GM23338 (cell line): ENCODE measurements around the gene HTR4. TPM values are rescaled to one million over a fixed set of nuclear protein-coding genes. Genes with fewer than 3 reads are reported as not detected.
"Not testable (repeated sequence)": the region's sequence is repeated elsewhere in the genome, so short reads cannot be mapped to it uniquely, and the experiment has no call there.

Source experiments
- ATAC-seq: fragments of 200-7000 bp; cut with Tn5 transposase; 3 replicates; pipeline ENCODE4 v1.9.1; 2020
- DNase-seq: peaks from one replicate; pipeline ENCODE4 v3.0.0-alpha.2; 2015; ENCODE audit warnings: low spot score
- H2AFZ ChIP-seq: fragments of 200-600 bp; sonication (generic); 2 replicates; pipeline ENCODE4 v1.8.0; 2016; ENCODE audit warnings: antibody characterized with exemption, mild to moderate bottlenecking, moderate library complexity
- H3F3A ChIP-seq: fragments of 200-600 bp; sonication (generic); replicated peaks from 2 replicates; pipeline ENCODE4 v1.8.0; 2017; ENCODE audit warnings: antibody characterized with exemption, mixed run types, low read depth
- H3K27ac ChIP-seq: fragments of 200-600 bp; sonication (generic); 2 replicates; pipeline ENCODE4 v1.6.1; 2016; ENCODE audit warnings: low read depth
- H3K27me3 ChIP-seq: fragments of 200-600 bp; sonication (generic); 2 replicates; pipeline ENCODE4 v1.8.0; 2016; ENCODE audit warnings: mild to moderate bottlenecking, mixed run types, moderate library complexity; ENCODE audit not compliant: insufficient read depth
- H3K36me3 ChIP-seq: fragments of 200-600 bp; sonication (generic); 2 replicates; pipeline ENCODE4 v1.8.0; 2016; ENCODE audit warnings: mild to moderate bottlenecking; ENCODE audit not compliant: insufficient read depth
- H3K4me1 ChIP-seq: fragments of 200-600 bp; sonication (generic); 2 replicates; pipeline ENCODE4 v1.8.0; 2016; ENCODE audit warnings: mild to moderate bottlenecking, moderate library complexity; ENCODE audit not compliant: insufficient read depth
- H3K4me2 ChIP-seq: fragments of 200-600 bp; sonication (generic); 2 replicates; pipeline ENCODE4 v1.7.1; 2017; ENCODE audit warnings: mixed run types
- H3K4me3 ChIP-seq: fragments of 200-600 bp; sonication (generic); 2 replicates; pipeline ENCODE4 v1.6.1; 2016; ENCODE audit warnings: mixed run types
- H3K79me2 ChIP-seq: fragments of 200-600 bp; sonication (generic); replicated peaks from 2 replicates; pipeline ENCODE4 v1.8.0; 2017; ENCODE audit warnings: mild to moderate bottlenecking; ENCODE audit not compliant: insufficient read depth
- H3K9me2 ChIP-seq: fragments of 200-600 bp; sonication (generic); 2 replicates; pipeline ENCODE4 v1.8.0; 2017; ENCODE audit not compliant: insufficient read depth
- H4K20me1 ChIP-seq: fragments of 200-600 bp; sonication (generic); replicated peaks from 2 replicates; pipeline ENCODE4 v1.8.0; 2017; ENCODE audit warnings: mild to moderate bottlenecking; ENCODE audit not compliant: insufficient read depth
- H3K27ac Mint-ChIP-seq: 2 replicates; pipeline ENCODE4 v1.8.0; 2020; ENCODE audit warnings: inconsistent platforms, mild to moderate bottlenecking, moderate library complexity, mixed read lengths
- H3K27me3 Mint-ChIP-seq: 3 replicates; pipeline ENCODE4 v1.8.0; 2022; ENCODE audit warnings: low read depth, mild to moderate bottlenecking, moderate library complexity, mixed read lengths, inconsistent platforms; ENCODE audit not compliant: insufficient read depth, poor library complexity
- H3K36me3 Mint-ChIP-seq: 3 replicates; pipeline ENCODE4 v1.8.0; 2021; ENCODE audit warnings: low read depth, mild to moderate bottlenecking, inconsistent platforms, moderate library complexity, mixed read lengths
- H3K4me1 Mint-ChIP-seq: 3 replicates; pipeline ENCODE4 v1.8.0; 2020; ENCODE audit warnings: mild to moderate bottlenecking, inconsistent platforms, mixed read lengths
- H3K4me3 Mint-ChIP-seq: 3 replicates; pipeline ENCODE4 v1.8.0; 2021; ENCODE audit warnings: moderate library complexity, mild to moderate bottlenecking, inconsistent platforms, mixed read lengths
- H3K9me3 Mint-ChIP-seq: 3 replicates; pipeline ENCODE4 v1.8.0; 2020; ENCODE audit warnings: moderate library complexity, mild to moderate bottlenecking, inconsistent platforms, mixed read lengths
- CREB1 ChIP-seq: fragments of 250-450 bp; sonication (Bioruptor Pico); IDR thresholded peaks from 2 replicates; pipeline ENCODE4 v1.5.0; 2020; ENCODE audit warnings: low read depth, mild to moderate bottlenecking, moderate library complexity
- CTCF ChIP-seq, 2 experiments: fragments of 200-600 bp in 1 of 2; sonication (generic) in 1 of 2; conservative IDR thresholded peaks; 2 replicates each; pipeline versions ENCODE4 v1.5.1 to v1.6.1; 2016 to 2017; ENCODE audit warnings: antibody characterized with exemption in 2 of 2, low read depth in 2 of 2, mild to moderate bottlenecking in 2 of 2, moderate library complexity in 1 of 2
- ETS1 ChIP-seq: IDR thresholded peaks from 2 replicates; pipeline ENCODE4 v1.6.1; 2016; ENCODE audit warnings: antibody characterized with exemption
- JUNB ChIP-seq: IDR thresholded peaks from one replicate; pipeline ENCODE4 v1.6.1; 2016; ENCODE audit warnings: antibody characterized with exemption; ENCODE audit not compliant: unreplicated experiment
- REST ChIP-seq: IDR thresholded peaks from one replicate; pipeline ENCODE4 v1.6.1; 2018; ENCODE audit warnings: antibody characterized with exemption; ENCODE audit not compliant: unreplicated experiment
- ZNF114 ChIP-seq: fragments of 250-450 bp; sonication (Bioruptor Pico); IDR thresholded peaks from 2 replicates; pipeline ENCODE4 v1.5.0; 2020; ENCODE audit warnings: mild to moderate bottlenecking, moderate library complexity
- ZNF331 ChIP-seq: fragments of 250-450 bp; sonication (Bioruptor Pico); IDR thresholded peaks from 2 replicates; pipeline ENCODE4 v1.5.0; 2020; ENCODE audit warnings: low read depth, mild to moderate bottlenecking, moderate library complexity
- ZNF462 ChIP-seq: fragments of 250-450 bp; sonication (Bioruptor Pico); IDR thresholded peaks from 2 replicates; pipeline ENCODE4 v1.5.0; 2020; ENCODE audit warnings: mild to moderate bottlenecking, moderate library complexity
- polyA plus RNA-seq: library from polyadenylated mRNA; unstranded; fragments of >200 nt; fragmentation: Nextera tagmentation; extraction: Ambion mirVana; gene quantifications from 2 replicates; pipeline ENCODE4 v1.2.1, GENCODE V29; 2016
- total RNA-seq: library from RNA; depleted of rRNA; stranded (reverse); fragments of >200 nt; shearing (Covaris generic); gene quantifications from 2 replicates; pipeline ENCODE4 v1.2.3, GENCODE V29; 2014

The HTR4 gene
- total and polyA plus RNA-seq, 2 experiments from 2014 or later, result 0.10 TPM; not detected in 1

GRCh38 chr5:148681157-148682057, 27.1 kb upstream of the HTR4 start:
- H4K20me1 ChIP-seq, result no peaks in the 10 kb centered on the region
- no peak for TF ChIP-seq CREB1 (CRISPR knock-in tag)
- no peak for TF ChIP-seq ZNF114 (CRISPR knock-in tag)
- no peak for TF ChIP-seq ZNF462
- TF ChIP-seq ETS1, result no peak
- no peak for TF ChIP-seq REST
- no peak for TF ChIP-seq ZNF331 (CRISPR knock-in tag)
- no peak for TF ChIP-seq CTCF (conservative IDR thresholded peaks at IDR 0.05; ENCODE audit: low read depth in 2 of 2)
- no peak for TF ChIP-seq JUNB
- peaks cover 4% of the 10 kb centered on the region; the same call in 1 of the 3 replicates for H3K4me1 Mint-ChIP-seq
- H3K79me2 ChIP-seq, result no peaks in the 10 kb centered on the region
- no peaks in the 10 kb centered on the region for H3K36me3 ChIP-seq
- no peak overlapping the region for H3K4me3 Mint-ChIP-seq
- H3K9me2 ChIP-seq, result no peaks in the 10 kb centered on the region
- no peak overlapping the region for H3K4me3 ChIP-seq
- H3K27ac Mint-ChIP-seq, result no peak overlapping the region
- no peak for DNase-seq
- H3K27me3 ChIP-seq, result no peaks in the 10 kb centered on the region
- no peaks in the 10 kb centered on the region for H3K4me1 ChIP-seq
- H2AFZ ChIP-seq, result no peak overlapping the region
- H3F3A ChIP-seq, result no peaks in the 10 kb centered on the region
- H3K4me2 ChIP-seq, result no peak overlapping the region
- no peak overlapping the region for H3K27ac ChIP-seq
- peaks cover 2% of the 10 kb centered on the region for H3K27me3 Mint-ChIP-seq
- no peak for ATAC-seq
- H3K9me3 Mint-ChIP-seq, result no peaks in the 10 kb centered on the region
- H3K36me3 Mint-ChIP-seq, result no peaks in the 10 kb centered on the region

DNA sequence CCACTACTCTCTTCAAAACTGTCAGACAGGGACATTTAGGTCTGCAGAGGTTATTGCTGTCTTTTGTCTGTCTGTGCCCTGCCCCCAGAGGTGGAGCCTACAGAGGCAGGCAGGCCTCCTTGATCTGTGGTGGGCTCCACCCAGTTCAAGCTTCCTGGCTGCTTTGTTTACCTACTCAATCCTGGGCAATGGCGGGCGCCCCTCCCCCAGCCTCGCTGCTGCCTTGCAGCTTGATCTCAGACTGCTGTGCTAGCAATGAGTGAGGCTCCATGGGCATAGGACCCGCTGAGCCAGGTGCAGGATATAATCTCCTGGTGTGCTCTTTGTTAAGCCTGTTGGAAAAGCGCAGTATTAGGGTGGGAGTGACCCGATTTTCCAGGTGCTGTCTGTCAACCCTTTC, 19.4 kb upstream of the HTR4 start:
- H3K4me1 Mint-ChIP-seq, DNase-seq, H4K20me1 ChIP-seq, H3K4me3 ChIP-seq, H3K9me2 ChIP-seq, H3K27me3 Mint-ChIP-seq, H2AFZ ChIP-seq, H3K4me1 ChIP-seq, ATAC-seq, H3K27me3 ChIP-seq, H3K27ac ChIP-seq, H3K4me2 ChIP-seq, H3K79me2 ChIP-seq, H3K27ac Mint-ChIP-seq, H3K36me3 ChIP-seq, H3F3A ChIP-seq, H3K4me3 Mint-ChIP-seq: not testable (repeated sequence)
- Mint-ChIP-seq H3K9me3 (peaks cover 40% of the 10 kb centered on the region), H3K36me3 (peaks cover 19% of the 10 kb centered on the region)
